ENCODE data around the gene ALG12.
"Not testable (repeated sequence)": the region's sequence is repeated elsewhere in the genome, so short reads cannot be mapped to it uniquely, and the experiment has no call there.

Gene ALG12

DNA sequence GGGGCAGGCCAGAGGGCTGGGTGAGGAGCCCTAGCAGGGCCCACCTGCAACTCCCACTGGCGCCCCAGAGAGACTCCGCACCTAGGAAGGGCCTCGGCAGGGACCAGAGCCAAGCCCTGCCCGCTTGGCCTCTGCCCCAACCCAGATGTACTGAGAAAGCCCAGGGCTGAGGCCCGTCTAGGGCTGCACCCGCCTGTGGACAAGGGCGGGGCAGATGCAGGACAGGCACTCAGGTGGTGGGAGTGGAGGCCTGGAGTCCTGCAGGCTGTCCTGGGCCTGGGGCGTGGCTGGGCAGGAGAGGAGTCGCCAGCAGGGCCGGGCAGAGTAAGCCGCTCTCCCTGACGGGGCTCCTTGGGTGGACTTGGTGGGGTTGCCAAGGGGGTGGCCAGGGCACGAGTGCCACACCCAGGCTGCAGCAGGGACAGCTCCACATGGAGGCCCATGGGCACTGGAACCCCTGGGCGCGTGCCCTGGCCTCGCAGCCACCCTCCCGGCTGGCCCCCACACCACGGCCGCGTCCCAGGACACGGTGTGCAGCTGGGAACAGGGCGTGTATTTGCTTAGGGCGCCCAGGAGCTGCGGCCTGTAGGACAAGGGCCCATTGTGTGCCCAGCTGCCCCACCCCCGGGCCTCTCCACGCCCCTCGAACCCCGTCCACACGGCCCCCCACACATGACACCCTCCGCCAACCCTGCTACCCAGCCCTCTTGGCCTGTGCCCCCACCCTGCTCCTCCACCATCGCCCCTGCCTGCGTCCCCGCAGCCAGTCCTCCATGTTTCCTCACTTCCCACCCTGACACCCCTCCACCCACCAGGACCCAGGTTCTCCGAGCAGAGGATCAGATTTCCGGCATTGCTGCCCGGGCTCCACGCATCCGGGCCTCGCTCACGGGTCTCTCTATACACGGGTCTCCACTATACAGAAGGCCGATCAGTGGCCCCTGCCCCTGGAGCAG, 31.0 kb upstream of the ALG12 start:
- Histone ChIP-seq H3K27ac (no peak overlapping the region), H3K36me3 (replicated peaks) (no peaks in the 10 kb centered on the region), H3K27me3 (replicated peaks) (no peaks in the 10 kb centered on the region), H3K4me3 (ENCODE audit: low read depth, low read length) (no peak overlapping the region)
- in situ Hi-C loops (cut with HindIII; ENCODE audit: low pct_ligation_motif_present, low sequenced_read_pairs): no loop called here
- DNase-seq: no peak
- no peak for TF ChIP-seq CTCF (IDR thresholded peaks at IDR 0.05; ENCODE audit: low read depth, low read length, missing control alignments)

DNA sequence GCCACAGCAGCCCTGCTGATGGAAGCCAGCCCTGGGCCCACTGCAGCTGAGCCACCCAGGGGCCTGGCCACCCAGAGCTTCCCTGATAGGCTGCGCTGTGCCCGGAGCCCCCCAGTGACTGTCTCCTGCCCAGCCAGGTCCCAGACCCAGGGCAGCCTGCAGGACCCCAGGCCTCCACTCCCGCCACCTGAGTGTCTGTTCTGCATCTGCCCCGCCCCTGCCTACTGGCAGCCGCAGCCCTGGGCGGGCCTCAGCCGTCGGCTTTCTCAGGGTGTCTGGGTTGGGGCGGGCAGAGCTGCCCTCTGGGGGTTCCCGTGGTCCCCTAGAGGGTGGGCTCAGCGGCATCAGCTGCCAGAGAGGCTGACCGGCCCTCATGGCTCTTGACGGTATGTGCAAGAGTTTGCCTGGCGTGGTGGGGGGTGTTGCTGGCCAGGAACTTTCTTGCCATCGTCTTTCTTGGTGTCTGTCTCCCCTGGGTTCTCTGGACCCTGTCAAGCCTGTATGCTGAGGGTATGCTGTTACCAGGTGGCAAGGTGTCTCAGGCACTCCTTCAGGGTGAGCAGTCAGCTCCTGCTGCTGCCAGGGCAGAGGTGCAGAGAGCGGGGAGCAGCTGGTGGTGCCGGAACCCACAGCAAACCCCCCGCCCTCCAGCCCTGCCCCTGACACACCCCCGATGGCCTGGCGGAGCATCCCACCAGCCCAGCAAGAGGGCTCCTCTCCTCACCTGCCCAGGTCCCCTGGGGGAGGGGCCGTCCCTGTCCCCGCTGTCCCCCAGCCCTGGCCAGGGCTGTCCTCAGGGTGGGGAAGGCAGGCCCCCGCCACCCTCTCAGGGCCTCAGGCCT, 30.1 kb upstream of the ALG12 start:
- H3K36me3 ChIP-seq (replicated peaks): no peaks in the 10 kb centered on the region
- H3K27ac ChIP-seq: no peak overlapping the region
- TF ChIP-seq CTCF (IDR thresholded peaks at IDR 0.05; ENCODE audit: low read depth, low read length, missing control alignments): no peak
- H3K4me3 ChIP-seq (ENCODE audit: low read depth, low read length): no peak overlapping the region
- H3K27me3 ChIP-seq (replicated peaks): no peaks in the 10 kb centered on the region
- in situ Hi-C loops (cut with HindIII; ENCODE audit: low pct_ligation_motif_present, low sequenced_read_pairs): no loop called here
- DNase-seq: no peak

GRCh38 chr22:49947296-49947622, 29.0 kb upstream of the ALG12 start:
- H3K27ac ChIP-seq: no peak overlapping the region
- no peak for TF ChIP-seq CTCF (IDR thresholded peaks at IDR 0.05; ENCODE audit: low read depth, low read length, missing control alignments)
- no peaks in the 10 kb centered on the region for H3K36me3 ChIP-seq (replicated peaks)
- DNase-seq: no peak
- no peak overlapping the region for H3K4me3 ChIP-seq (ENCODE audit: low read depth, low read length)
- H3K27me3 ChIP-seq (replicated peaks): no peaks in the 10 kb centered on the region
- in situ Hi-C loops (cut with HindIII; ENCODE audit: low pct_ligation_motif_present, low sequenced_read_pairs): no loop called here

GRCh38 chr22:49946612-49947295, 28.5 kb upstream of the ALG12 start:
- Histone ChIP-seq H3K4me3 (ENCODE audit: low read depth, low read length) (no peak overlapping the region), H3K36me3 (replicated peaks) (no peaks in the 10 kb centered on the region), H3K27me3 (replicated peaks) (no peaks in the 10 kb centered on the region), H3K27ac (no peak overlapping the region)
- in situ Hi-C loops (cut with HindIII; ENCODE audit: low pct_ligation_motif_present, low sequenced_read_pairs): no loop called here
- no peak for DNase-seq
- TF ChIP-seq CTCF (IDR thresholded peaks at IDR 0.05; ENCODE audit: low read depth, low read length, missing control alignments): no peak

GRCh38 chr22:49945042-49945794, 27.0 kb upstream of the ALG12 start:
- H3K27ac ChIP-seq; H3K36me3 ChIP-seq (replicated peaks); H3K27me3 ChIP-seq (replicated peaks); in situ Hi-C loops (cut with HindIII; ENCODE audit: low pct_ligation_motif_present, low sequenced_read_pairs); DNase-seq; H3K4me3 ChIP-seq (ENCODE audit: low read depth, low read length): not testable (repeated sequence)
